Trophoblast cell (in vitro differentiated cells and primary cell): ENCODE data around the gene OR9I1.

Experiments used
- DNase-seq, 2 donors: peaks; one replicate each; pipeline ENCODE4 v3.0.0-alpha.2; 2016
- H2AFZ ChIP-seq: 2 replicates; pipeline ENCODE4 v1.6.1; 2013; ENCODE audit warnings: low read length, moderate library complexity, mild to moderate bottlenecking; ENCODE audit not compliant: insufficient read depth, poor library complexity
- H2AK5ac ChIP-seq: 2 replicates; pipeline ENCODE4 v1.6.1; 2013; ENCODE audit warnings: mild to moderate bottlenecking, low read length
- H2BK120ac ChIP-seq: 2 replicates; pipeline ENCODE4 v1.6.1; 2013; ENCODE audit warnings: low read length, mild to moderate bottlenecking, moderate library complexity; ENCODE audit not compliant: insufficient read depth, poor library complexity
- H2BK12ac ChIP-seq: 2 replicates; pipeline ENCODE4 v1.6.1; 2013; ENCODE audit warnings: mild to moderate bottlenecking, low read length, moderate library complexity
- H2BK5ac ChIP-seq: 2 replicates; pipeline ENCODE4 v1.6.1; 2013; ENCODE audit warnings: low read length, low read depth, moderate library complexity, mild to moderate bottlenecking; ENCODE audit not compliant: poor library complexity
- H3K14ac ChIP-seq: 2 replicates; pipeline ENCODE4 v1.6.1; 2013; ENCODE audit warnings: mild to moderate bottlenecking, low read length
- H3K18ac ChIP-seq: 2 replicates; pipeline ENCODE4 v1.6.1; 2013; ENCODE audit warnings: mild to moderate bottlenecking, low read length
- H3K23ac ChIP-seq: 2 replicates; pipeline ENCODE4 v1.6.1; 2013; ENCODE audit warnings: low read length
- H3K27ac ChIP-seq: 2 replicates; pipeline ENCODE4 v1.5.1; 2013; ENCODE audit warnings: low read depth, mild to moderate bottlenecking, inconsistent platforms, low read length, moderate library complexity
- H3K27me3 ChIP-seq: 2 replicates; pipeline ENCODE4 v1.6.1; 2013; ENCODE audit warnings: inconsistent platforms, mild to moderate bottlenecking, low read length, moderate library complexity; ENCODE audit not compliant: insufficient read depth
- H3K36me3 ChIP-seq, 2 experiments: 1 replicate in 1 of 2; 2 replicates in 1 of 2; pipeline ENCODE4 v1.6.1; 2013; ENCODE audit warnings: low read length in 2 of 2, mild to moderate bottlenecking in 2 of 2, moderate library complexity in 1 of 2; ENCODE audit not compliant: insufficient read depth in 2 of 2, control insufficient read depth in 1 of 2
- H3K4ac ChIP-seq: 2 replicates; pipeline ENCODE4 v1.6.1; 2013; ENCODE audit warnings: low read depth, mild to moderate bottlenecking, low read length, moderate library complexity
- H3K4me1 ChIP-seq, 2 experiments: 1 replicate in 1 of 2; 2 replicates in 1 of 2; pipeline ENCODE4 v1.6.1; 2013; ENCODE audit warnings: low read length in 2 of 2, mild to moderate bottlenecking in 2 of 2, moderate library complexity in 1 of 2; ENCODE audit not compliant: insufficient read depth in 2 of 2, control insufficient read depth in 1 of 2
- H3K4me2 ChIP-seq: 2 replicates; pipeline ENCODE4 v1.6.1; 2013; ENCODE audit warnings: inconsistent platforms, mild to moderate bottlenecking, low read length, moderate library complexity
- H3K4me3 ChIP-seq: 2 replicates; pipeline ENCODE4 v1.5.1; 2013; ENCODE audit warnings: mild to moderate bottlenecking, low read depth, low read length, inconsistent platforms
- H3K79me1 ChIP-seq: one replicate; pipeline ENCODE4 v1.6.1; 2013; ENCODE audit warnings: low read length
- H3K79me2 ChIP-seq: 2 replicates; pipeline ENCODE4 v1.6.1; 2013; ENCODE audit warnings: low read length, mild to moderate bottlenecking; ENCODE audit not compliant: control insufficient read depth, insufficient read depth, poor library complexity
- H3K9ac ChIP-seq: 2 replicates; pipeline ENCODE4 v1.6.1; 2013; ENCODE audit warnings: mild to moderate bottlenecking, low read length
- H3K9me3 ChIP-seq: 2 replicates; pipeline ENCODE4 v1.6.1; 2013; ENCODE audit warnings: low read depth, mild to moderate bottlenecking, control low read depth, inconsistent platforms, low read length; ENCODE audit not compliant: insufficient read depth
- H4K12ac ChIP-seq: 2 replicates; pipeline ENCODE4 v1.6.1; 2013; ENCODE audit warnings: low read depth, mild to moderate bottlenecking, low read length, moderate library complexity
- H4K8ac ChIP-seq: 2 replicates; pipeline ENCODE4 v1.6.1; 2013; ENCODE audit warnings: low read depth, mild to moderate bottlenecking, low read length, moderate library complexity
- H4K91ac ChIP-seq: one replicate; pipeline ENCODE4 v1.6.1; 2013; ENCODE audit warnings: low read depth, mild to moderate bottlenecking, low read length, moderate library complexity
- WGBS: extraction: QIAGEN DNeasy Blood & Tissue Kit; methylation state at CpG from one replicate; pipeline ENCODE4 v1.1.7; 2013; ENCODE audit warnings: missing lambda C conversion rate; ENCODE audit not compliant: insufficient read length, insufficient coverage; ENCODE audit errors: extremely low coverage; 5-methylcytosine and 5-hydroxymethylcytosine counted together

Gene OR9I1

GRCh38 chr11:58067685-58068084, 57.6 kb downstream of the OR9I1 start:
- Histone ChIP-seq H3K23ac (no peak overlapping the region), H4K8ac (no peak overlapping the region), H3K79me2 (no peaks in the 10 kb centered on the region), H3K9ac (no peak overlapping the region), H3K36me3 (no peaks in the 10 kb centered on the region), H3K4me2 (no peak overlapping the region), H2AK5ac (no peak overlapping the region), H2BK120ac (no peak overlapping the region), H4K91ac (no peak overlapping the region), H2BK12ac (no peak overlapping the region), H3K79me1 (peaks cover 1% of the 10 kb centered on the region), H3K4ac (no peak overlapping the region), H3K4me3 (peak overlapping the region; percentile 28), H2BK5ac (no peak overlapping the region), H3K9me3 (no peaks in the 10 kb centered on the region), H3K4me1 (peaks cover 0 to 5% of the 10 kb centered on the region in 2 experiments), H4K12ac (no peak overlapping the region), H3K14ac (no peak overlapping the region), H3K27me3 (no peaks in the 10 kb centered on the region), H3K18ac (no peak overlapping the region), H2AFZ (no peak overlapping the region), H3K27ac (no peak overlapping the region)
- no CpG with 5 or more reads among the region's 5 CpGs for WGBS
- no peak for DNase-seq
